COR-L47 (cell line): ENCODE measurements around the gene LEFTY1.
A peak's percentile ranks its signal among the peaks of the same experiment; 100 is the strongest.
"Not testable (repeated sequence)": the region's sequence is repeated elsewhere in the genome, so short reads cannot be mapped to it uniquely, and the experiment has no call there.

ENCODE experiments used
- DNase-seq: peaks from one replicate; lab custom pipeline; 2025; lab: John Stamatoyannopoulos, UW

The LEFTY1 gene, protein sequence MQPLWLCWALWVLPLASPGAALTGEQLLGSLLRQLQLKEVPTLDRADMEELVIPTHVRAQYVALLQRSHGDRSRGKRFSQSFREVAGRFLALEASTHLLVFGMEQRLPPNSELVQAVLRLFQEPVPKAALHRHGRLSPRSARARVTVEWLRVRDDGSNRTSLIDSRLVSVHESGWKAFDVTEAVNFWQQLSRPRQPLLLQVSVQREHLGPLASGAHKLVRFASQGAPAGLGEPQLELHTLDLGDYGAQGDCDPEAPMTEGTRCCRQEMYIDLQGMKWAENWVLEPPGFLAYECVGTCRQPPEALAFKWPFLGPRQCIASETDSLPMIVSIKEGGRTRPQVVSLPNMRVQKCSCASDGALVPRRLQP

GRCh38 chr1:225888898-225889601 is at the start of gene LEFTY1:
LEFTY1 (minus strand) TSS chr1:225889146; CDS start chr1:225889066, 80 bp downstream.
- DNase-seq, result no peak

- no peak for DNase-seq
These were observed 48.4 kb upstream of the LEFTY1 start for GRCh38 chr1:225937048-225937968.

DNA sequence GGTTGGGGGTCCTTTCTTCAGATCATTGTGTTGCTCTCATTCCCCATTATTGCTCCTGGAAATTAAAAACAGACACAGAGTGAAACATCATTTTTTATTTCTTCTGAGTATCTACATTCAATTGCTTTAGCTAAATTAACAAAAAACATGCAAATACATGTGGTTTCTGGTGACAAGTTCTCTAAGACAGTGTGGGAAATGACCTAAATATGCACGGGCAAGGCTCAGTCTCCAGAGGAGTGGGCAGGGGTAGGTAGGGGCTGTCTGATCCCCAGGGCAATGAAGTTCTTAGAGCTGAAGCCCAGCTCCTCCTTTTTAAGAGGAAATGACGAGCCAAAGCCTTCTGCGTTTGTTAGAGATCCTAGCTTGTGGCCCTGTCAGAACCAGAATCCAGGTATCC is 47.6 kb upstream of the LEFTY1 start:
- no peak for DNase-seq

- not testable (repeated sequence) for DNase-seq
These were observed 47.1 kb upstream of the LEFTY1 start for GRCh38 chr1:225936086-225936485.

- DNase-seq, result no peak
These were observed 45.8 kb upstream of the LEFTY1 start for GRCh38 chr1:225934711-225935110.

DNA sequence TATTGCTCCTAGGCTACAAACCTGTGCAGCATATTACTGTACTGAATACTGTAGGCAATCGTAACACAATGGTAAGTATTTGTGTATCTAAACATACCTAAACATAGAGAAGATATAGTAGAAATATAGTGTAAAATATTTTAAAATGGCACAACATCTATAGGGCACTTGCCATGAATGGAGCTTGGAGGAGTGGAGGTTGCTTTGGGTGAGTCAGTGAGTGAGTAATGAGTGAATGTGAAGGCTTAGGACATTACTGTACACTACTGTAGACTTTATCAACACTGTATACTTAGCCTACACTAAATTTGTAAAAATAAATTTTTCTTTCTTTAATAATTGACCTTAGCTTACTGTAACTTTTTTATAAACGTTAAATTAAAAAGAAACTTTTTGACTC is 44.1 kb upstream of the LEFTY1 start:
- DNase-seq, result no peak

DNA sequence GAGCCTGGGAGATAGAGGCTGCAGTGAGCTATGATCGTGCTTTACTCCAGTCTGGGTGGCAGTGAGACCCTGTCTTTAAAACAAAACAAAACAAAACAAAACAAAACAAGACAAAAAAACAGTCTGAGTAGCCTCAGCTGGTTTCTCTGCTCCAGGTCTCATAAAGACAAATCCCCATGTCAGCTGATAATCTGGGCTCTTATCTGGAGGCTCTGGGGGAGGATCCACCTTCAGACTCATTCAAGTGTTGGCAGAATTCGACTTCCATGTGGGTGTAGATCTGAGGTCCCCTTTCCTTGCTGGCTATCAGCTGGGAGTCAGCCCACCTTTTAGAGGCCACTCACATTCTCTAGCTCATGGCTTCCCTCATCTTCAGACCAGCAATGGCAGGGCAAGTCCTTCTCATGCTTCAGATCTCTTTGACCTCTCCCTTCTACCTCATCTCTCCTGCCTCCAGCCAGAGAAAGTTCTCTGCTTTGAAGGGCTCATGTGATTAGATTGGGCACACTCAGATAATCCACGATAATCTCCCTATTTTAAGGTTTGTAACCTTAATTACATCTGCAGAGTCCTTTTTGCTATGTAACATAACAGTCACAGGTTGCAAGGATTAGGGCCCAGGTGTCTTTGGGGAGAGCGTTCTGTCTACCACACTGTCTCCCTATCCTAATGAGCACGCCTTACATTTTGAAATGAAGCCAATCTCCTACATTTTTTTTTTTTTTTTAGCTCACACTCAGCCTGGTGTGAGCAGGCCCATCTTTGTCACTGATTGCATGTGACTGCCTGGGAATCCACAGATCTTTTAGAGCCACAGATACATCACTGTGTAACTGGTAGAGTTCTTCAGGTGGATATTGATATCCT is 42.6 kb upstream of the LEFTY1 start:
- no peak for DNase-seq

- no peak for DNase-seq
These were observed 41.6 kb upstream of the LEFTY1 start for GRCh38 chr1:225930566-225930965.

DNA sequence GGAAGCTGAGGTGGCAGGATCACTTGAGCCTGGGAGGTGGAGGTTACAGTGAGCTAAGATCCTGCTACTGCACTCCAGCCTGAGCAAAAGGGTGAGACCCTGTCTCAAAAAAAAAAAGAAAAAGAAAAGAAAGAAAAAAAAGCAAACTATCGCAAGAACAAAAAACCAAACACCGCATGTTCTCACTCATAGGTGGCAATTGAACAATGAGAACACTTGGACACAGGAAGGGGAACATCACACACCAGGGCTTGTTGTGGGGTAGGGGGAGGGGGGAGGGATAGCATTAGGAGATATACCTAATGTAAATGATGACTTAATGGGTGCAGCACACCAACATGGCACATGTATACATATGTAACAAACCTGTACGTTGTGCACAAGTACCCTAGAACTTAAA is 40.5 kb upstream of the LEFTY1 start:
- not testable (repeated sequence) for DNase-seq

DNA sequence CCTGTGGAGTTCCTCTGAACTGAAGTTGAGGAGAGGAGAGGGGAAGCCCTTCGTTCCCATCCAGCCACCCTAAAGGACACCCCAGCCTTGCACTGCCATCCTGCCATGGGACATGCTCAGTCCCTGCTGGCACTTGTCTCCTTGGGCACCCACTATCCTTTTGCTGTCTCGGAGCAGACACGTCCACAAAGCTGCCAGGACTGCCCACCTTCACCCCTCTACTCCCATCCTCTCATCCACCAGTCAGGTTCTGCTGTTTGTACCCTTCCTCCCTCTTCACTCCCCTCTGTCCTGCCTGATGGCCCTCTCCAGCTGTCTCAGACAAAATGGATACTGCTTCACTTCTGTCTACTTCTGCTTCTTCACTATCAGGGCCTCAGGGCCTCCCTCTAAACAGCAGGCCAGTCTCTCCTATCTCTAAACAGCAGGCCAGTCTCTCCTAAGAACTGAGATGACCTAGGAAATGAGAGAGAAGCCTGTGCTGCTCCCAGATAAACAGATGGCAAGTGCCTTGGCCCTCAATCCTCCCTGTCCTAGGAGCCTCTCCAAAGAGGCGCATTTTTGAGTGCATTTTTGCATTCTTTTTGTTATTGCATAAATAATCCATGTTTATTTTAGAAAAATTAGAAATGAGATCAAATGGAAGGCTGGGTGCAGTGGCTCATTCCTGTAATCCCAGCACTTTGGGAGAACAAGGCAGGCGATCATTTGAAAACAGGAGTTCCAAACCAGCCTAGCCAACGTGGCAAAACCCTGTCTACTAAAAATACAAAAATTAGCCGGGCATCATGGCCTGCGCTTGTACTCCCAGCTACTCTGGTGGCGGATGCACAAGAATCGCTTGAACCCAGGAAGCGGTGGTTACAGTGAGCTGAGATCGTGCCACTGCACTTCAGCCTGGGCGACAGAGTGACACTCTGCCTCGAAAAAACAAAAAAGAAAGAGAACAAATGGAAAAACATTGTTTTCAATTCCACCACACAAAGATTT is 39.5 kb upstream of the LEFTY1 start:
- DNase-seq, result no peak

DNA sequence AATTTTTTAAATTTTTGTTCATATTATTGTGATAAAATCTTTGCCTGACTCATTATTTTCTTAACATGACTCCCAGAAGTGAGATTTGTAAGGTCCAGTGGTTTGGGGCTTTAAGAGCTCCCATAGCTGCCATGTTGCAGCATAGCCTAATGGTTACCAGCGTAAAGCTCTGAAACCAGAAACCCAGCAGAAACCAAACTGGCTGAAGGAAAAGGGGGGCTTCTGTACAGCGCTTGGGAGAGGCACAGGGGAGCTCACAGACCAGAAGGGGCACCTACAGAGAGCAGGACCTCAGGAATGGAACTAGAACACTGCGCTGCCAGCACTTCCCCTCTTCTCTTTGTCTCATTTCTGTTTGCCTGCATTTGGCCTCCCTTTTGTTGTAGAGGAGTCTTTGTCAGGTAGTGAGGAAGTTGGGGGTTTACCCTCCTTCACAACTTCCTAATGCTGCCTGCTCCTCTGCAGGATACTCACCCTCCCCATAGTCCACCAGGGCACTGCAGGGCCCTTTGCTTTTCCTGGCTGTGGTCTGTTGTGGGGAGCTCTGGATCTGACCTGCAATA is 37.7 kb upstream of the LEFTY1 start:
- no peak for DNase-seq

DNA sequence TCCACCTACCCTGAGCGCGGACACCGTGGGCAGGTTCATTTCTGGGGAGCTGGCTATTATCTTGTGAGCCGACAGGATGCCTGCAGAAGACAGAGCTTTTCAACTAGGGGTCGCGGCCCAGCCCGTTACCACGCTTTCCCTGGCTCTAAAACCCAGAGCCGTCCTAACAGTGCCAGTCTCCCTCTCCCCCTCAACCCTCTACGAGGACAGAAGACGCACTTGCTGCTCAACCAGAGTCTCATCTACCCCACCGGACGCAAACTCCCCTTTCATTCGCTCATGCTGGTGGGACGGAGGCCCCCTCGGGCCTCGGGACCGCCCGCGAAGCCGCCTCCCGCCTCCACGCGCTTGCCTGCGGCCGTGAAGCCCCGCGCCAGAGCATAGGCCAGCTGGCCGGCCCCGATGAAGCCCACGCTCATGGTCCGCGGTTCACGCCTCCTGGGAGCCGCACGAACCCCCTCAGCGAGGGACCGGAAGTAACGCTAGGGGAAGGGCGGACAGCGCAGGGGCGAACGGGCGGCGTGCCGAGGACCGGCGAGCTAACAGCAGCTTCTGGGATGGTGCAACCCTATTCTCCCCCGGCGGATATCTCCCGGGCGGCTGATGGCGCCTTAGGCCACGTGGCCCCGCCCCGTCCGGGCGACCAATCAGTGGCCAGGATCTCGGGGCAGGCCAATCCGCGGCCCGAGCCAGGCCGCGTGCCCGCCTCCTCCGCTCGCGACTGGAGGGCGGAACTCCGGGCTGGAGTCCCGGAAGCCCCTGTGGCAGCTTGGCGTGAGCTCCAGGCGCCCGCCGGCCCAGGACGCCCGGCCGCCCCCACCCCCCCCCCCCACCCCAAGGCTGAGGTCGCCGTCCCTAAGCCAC is 35.0 kb upstream of the LEFTY1 start, which contains the start of gene PYCR2:
PYCR2 (minus strand) TSS at position 559 of the 864 bp plus-strand sequence; CDS start at position 419, 140 bp downstream.
- DNase-seq, result peak; percentile 96

- DNase-seq, result no peak
These were observed 34.4 kb upstream of the LEFTY1 start for GRCh38 chr1:225923381-225923691.

DNA sequence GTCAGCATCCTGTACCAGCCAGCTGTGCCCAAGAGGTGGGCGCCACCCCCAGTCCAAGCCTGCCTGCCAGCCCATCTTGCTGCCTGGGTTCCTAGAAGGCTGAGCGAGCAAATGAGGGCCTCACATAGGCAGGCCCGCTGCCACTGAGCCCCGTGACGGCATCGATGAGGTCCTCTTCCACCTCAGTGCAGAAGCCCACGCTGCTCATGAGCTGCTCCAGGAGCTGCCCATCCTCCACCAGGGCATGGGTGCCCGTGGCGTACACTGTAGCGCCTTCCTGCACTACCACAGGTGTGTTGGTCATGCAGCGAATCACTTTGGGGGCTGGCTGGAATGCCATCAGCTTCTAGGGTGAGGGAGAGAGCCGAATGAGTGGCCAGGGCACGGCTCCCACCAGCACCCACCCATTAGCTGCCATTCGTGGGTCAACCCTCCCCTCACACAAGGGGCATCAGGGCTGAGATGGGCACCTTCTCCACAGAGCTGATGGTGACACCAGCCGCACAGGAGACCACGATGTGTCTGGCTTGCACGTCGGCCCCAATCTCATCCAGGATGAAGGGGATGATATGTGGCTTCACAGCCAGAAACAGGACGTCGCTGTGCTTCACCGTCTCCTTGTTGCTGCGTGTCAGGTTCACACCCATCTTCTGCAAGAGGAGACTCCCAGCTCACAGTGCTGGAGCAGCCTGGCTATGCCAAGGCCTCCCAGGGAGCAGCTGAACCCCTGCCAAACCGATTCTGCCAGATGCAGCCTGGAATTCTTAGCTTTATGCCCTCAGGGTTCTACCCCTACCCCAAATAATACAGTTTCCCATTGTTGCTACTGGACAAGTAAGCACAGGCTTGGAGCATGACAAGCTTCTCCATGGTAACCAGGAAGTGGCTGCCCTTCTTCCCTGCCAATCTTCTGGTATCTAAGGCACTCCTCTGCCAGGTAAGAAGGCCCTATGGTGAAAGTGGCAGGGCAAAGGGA is 33.1 kb upstream of the LEFTY1 start:
- DNase-seq, result peak; percentile 98

DNA sequence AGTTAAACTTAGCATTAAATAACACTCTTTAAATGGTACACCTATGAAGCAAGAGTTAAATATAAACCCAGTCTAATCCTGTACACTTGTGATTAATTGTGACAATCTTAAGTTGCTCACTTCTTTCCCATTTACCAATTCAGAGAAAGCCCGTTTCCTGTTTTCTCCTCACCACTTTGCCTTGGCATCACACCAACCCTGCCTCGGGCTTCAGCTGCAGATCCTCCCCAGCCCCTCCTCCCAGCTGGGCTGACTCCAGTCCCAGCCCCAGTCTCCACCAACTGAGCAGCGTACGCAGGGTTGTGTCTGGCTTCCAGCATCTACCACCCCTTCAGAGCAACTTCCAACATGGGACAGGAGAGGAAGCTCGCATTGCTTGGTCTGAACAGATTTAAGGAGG is 31.0 kb upstream of the LEFTY1 start:
- peak; percentile 62 for DNase-seq

DNA sequence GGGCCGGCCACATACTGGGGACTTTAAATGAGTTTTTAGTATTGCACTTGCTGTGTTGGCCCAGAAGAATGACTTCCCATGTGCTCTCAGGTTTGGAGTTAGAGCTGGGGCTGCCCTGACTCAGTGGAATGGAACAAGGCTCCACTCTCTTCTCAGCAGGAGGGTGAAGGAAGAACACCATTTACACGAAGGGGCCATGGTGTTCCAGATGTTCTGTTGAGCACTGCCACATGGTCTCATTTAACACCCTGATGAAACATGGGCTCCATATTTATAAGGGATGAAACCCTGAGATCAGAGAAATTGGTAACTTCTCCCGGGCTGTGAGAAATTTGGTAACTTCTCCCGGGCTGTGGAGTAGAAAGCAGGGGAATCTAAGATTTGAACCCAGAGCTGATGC is 29.3 kb upstream of the LEFTY1 start:
- DNase-seq, result no peak

DNA sequence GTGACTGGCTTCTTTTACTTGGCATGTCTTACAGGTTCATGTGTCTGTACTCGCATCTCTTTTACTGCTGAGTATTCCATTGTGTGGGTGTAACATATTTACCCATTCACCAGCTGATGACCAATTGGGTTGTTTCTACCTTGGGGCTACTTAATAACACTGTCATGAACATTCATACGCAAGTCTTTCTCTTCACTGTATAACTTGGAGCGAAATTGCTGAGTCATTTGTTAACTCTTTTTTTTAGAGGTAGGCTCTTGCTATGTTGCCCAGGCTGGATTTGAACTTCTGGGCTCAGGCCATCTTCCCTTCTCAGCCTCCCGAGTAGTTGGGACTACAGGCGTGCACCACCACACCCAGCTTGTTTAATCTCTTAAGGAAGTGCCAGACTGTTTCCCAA is 28.6 kb upstream of the LEFTY1 start:
- DNase-seq, result no peak

GRCh38 chr1:225917101-225917500 is 28.2 kb upstream of the LEFTY1 start:
- DNase-seq, result no peak
